Measurements from ENCODE around the gene TRMU.

The TRMU gene

GRCh38 chr22:46367707-46368191, 32.2 kb downstream of the TRMU start:
- Histone ChIP-seq H3K79me1 (ENCODE audit: low read length) (no peaks in the 10 kb centered on the region), H3K4me2 (ENCODE audit: low read length) (no peak overlapping the region), H4K5ac (ENCODE audit: low read length) (no peak overlapping the region), H3K56ac (ENCODE audit: low read length) (no peak overlapping the region), H2BK120ac (ENCODE audit: low read depth, low read length) (no peak overlapping the region), H3K23ac (ENCODE audit: low read length) (no peak overlapping the region), H3K18ac (ENCODE audit: low read length) (no peak overlapping the region), H3K27ac (ENCODE audit: low read depth, low read length) (no peak overlapping the region), H3K4me1 (ENCODE audit: control insufficient read depth, low read depth, low read length) (no peaks in the 10 kb centered on the region), H3K4ac (ENCODE audit: low read depth, low read length) (no peak overlapping the region), H4K8ac (ENCODE audit: low read depth, low read length) (no peak overlapping the region), H2BK15ac (replicated peaks; ENCODE audit: low read depth) (no peak overlapping the region), H3K27me3 (ENCODE audit: insufficient read depth, low read length, poor library complexity) (no peaks in the 10 kb centered on the region), H3K9ac (ENCODE audit: low read length) (no peak overlapping the region), H3K4me3 (ENCODE audit: low read length) (no peak overlapping the region), H2AK5ac (ENCODE audit: low read length) (no peak overlapping the region), H2BK5ac (ENCODE audit: low read length) (no peak overlapping the region), H3K79me2 (ENCODE audit: control insufficient read depth, insufficient read depth, low read length) (no peaks in the 10 kb centered on the region), H3K36me3 (ENCODE audit: control insufficient read depth, insufficient read depth, low read length) (no peaks in the 10 kb centered on the region)
- no CpG with 5 or more reads among the region's 19 CpGs for WGBS (ENCODE audit: extremely low coverage, insufficient coverage, low lambda C conversion rate)
- DNase-seq: peak; percentile 79

GRCh38 chr22:46368422-46368821, 32.9 kb downstream of the TRMU start:
- no peak overlapping the region for H3K18ac ChIP-seq (ENCODE audit: low read length)
- DNase-seq: no peak
- no peak overlapping the region for H3K27ac ChIP-seq (ENCODE audit: low read depth, low read length)
- no peak overlapping the region for H4K8ac ChIP-seq (ENCODE audit: low read depth, low read length)
- no peak overlapping the region for H3K23ac ChIP-seq (ENCODE audit: low read length)
- H3K79me1 ChIP-seq (ENCODE audit: low read length): no peaks in the 10 kb centered on the region
- H2BK120ac ChIP-seq (ENCODE audit: low read depth, low read length): no peak overlapping the region
- no peak overlapping the region for H2BK5ac ChIP-seq (ENCODE audit: low read length)
- no peak overlapping the region for H2AK5ac ChIP-seq (ENCODE audit: low read length)
- no peak overlapping the region for H3K4ac ChIP-seq (ENCODE audit: low read depth, low read length)
- WGBS (ENCODE audit: extremely low coverage, insufficient coverage, low lambda C conversion rate): no CpG with 5 or more reads among the region's 12 CpGs
- H3K9ac ChIP-seq (ENCODE audit: low read length): no peak overlapping the region
- no peaks in the 10 kb centered on the region for H3K4me1 ChIP-seq (ENCODE audit: control insufficient read depth, low read depth, low read length)
- H3K4me2 ChIP-seq (ENCODE audit: low read length): no peak overlapping the region
- no peaks in the 10 kb centered on the region for H3K79me2 ChIP-seq (ENCODE audit: control insufficient read depth, insufficient read depth, low read length)
- no peak overlapping the region for H3K4me3 ChIP-seq (ENCODE audit: low read length)
- no peaks in the 10 kb centered on the region for H3K27me3 ChIP-seq (ENCODE audit: insufficient read depth, low read length, poor library complexity)
- no peak overlapping the region for H4K5ac ChIP-seq (ENCODE audit: low read length)
- no peak overlapping the region for H2BK15ac ChIP-seq (replicated peaks; ENCODE audit: low read depth)
- H3K36me3 ChIP-seq (ENCODE audit: control insufficient read depth, insufficient read depth, low read length): no peaks in the 10 kb centered on the region
- H3K56ac ChIP-seq (ENCODE audit: low read length): no peak overlapping the region

DNA sequence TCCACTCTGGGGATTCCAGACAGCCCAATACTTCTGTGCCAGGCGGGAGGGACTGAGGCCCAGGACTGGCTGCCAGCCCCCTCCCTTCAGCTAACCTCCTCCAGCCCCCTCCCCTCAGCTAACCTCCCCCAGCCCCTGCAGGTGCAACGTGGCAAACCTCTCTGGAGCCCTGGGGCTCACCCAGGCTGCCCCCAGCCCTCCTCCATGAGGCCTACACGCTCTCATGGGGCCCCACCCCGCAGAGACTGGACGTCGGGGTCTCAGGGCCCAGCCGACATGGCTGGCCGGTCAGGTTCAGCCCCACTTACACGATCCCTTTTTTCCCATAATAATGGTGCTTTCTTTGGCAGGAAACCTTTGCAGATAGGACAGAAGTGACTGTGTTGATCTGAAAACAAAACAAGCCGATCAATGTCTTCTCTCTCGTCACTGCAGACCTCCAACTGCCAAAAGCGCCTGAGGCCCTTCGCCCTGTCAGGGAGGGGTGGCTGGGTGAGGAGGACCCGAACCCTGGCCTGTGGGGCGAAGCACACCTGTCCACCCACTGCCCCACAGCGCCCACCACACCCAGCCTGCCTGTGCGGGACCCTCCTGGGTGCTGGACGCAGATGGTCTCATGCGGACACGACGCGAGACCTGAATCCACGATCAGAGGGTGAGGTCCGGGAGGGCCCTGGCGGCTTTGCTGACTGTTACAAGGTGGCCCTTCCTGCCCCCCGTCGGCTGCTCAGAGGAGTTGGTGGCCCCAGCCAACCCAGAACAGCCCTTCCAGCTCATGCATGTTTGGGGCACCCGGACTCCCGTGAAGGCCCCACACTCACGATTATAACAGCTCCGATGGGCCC, 33.6 kb downstream of the TRMU start:
- Histone ChIP-seq H3K79me1 (ENCODE audit: low read length) (no peaks in the 10 kb centered on the region), H3K4me1 (ENCODE audit: control insufficient read depth, low read depth, low read length) (no peaks in the 10 kb centered on the region), H3K56ac (ENCODE audit: low read length) (no peak overlapping the region), H3K18ac (ENCODE audit: low read length) (no peak overlapping the region), H3K23ac (ENCODE audit: low read length) (no peak overlapping the region), H4K5ac (ENCODE audit: low read length) (no peak overlapping the region), H3K4me2 (ENCODE audit: low read length) (no peak overlapping the region), H3K79me2 (ENCODE audit: control insufficient read depth, insufficient read depth, low read length) (no peaks in the 10 kb centered on the region), H3K4ac (ENCODE audit: low read depth, low read length) (no peak overlapping the region), H4K8ac (ENCODE audit: low read depth, low read length) (no peak overlapping the region), H3K9ac (ENCODE audit: low read length) (no peak overlapping the region), H3K27me3 (ENCODE audit: insufficient read depth, low read length, poor library complexity) (no peaks in the 10 kb centered on the region), H2AK5ac (ENCODE audit: low read length) (no peak overlapping the region), H2BK15ac (replicated peaks; ENCODE audit: low read depth) (no peak overlapping the region), H3K4me3 (ENCODE audit: low read length) (no peak overlapping the region), H3K36me3 (ENCODE audit: control insufficient read depth, insufficient read depth, low read length) (no peaks in the 10 kb centered on the region), H2BK5ac (ENCODE audit: low read length) (no peak overlapping the region), H3K27ac (ENCODE audit: low read depth, low read length) (no peak overlapping the region), H2BK120ac (ENCODE audit: low read depth, low read length) (no peak overlapping the region)
- DNase-seq: no peak
- WGBS (ENCODE audit: extremely low coverage, insufficient coverage, low lambda C conversion rate): no CpG with 5 or more reads among the region's 31 CpGs

DNA sequence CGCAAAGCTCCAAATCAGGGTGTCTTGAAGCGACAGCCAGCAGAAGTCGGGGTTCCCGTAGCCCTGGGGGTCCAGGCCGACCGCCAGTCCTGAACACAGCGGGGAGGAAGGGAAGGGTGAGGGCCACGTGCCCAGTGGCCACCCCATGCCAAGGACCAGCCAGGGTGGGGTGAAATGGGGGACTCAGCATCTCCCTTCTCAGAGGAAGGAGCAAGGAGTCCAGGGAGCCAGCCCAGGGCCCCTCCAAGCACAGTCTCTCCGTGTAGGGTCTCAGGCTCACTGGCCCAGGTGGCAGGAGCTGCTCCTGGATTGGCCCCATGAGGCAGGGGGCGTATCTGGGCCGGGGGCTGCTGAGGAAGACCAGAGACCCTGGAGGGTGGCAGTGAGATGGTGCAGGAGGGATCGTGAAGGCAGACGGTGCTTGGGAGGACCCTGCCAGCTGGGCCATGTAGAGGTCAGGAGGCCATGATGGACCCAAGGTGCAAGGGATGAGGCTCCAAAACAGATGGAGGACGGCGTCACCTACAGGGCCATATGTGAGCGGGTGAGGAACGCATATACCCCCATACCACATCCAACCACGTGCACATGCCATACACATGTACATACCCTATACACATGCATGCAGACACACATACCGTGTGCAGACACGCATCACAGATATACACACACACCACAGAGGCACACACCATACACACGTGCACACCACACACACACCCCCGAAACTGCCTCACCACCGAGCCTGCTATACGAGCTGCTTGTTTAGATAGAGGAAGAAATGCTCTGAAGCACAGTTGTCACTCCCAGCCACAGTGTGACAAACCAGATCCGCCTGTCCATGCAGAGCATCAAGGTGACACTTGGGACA, 34.4 kb downstream of the TRMU start:
- no peak overlapping the region for H2BK5ac ChIP-seq (ENCODE audit: low read length)
- H3K4me1 ChIP-seq (ENCODE audit: control insufficient read depth, low read depth, low read length): no peaks in the 10 kb centered on the region
- H3K36me3 ChIP-seq (ENCODE audit: control insufficient read depth, insufficient read depth, low read length): no peaks in the 10 kb centered on the region
- no peak overlapping the region for H3K4ac ChIP-seq (ENCODE audit: low read depth, low read length)
- H3K9ac ChIP-seq (ENCODE audit: low read length): no peak overlapping the region
- no peaks in the 10 kb centered on the region for H3K79me2 ChIP-seq (ENCODE audit: control insufficient read depth, insufficient read depth, low read length)
- no peak overlapping the region for H3K23ac ChIP-seq (ENCODE audit: low read length)
- no peak overlapping the region for H2BK15ac ChIP-seq (replicated peaks; ENCODE audit: low read depth)
- no peak overlapping the region for H3K4me2 ChIP-seq (ENCODE audit: low read length)
- WGBS (ENCODE audit: extremely low coverage, insufficient coverage, low lambda C conversion rate): no CpG with 5 or more reads among the region's 25 CpGs
- H2AK5ac ChIP-seq (ENCODE audit: low read length): no peak overlapping the region
- no peaks in the 10 kb centered on the region for H3K79me1 ChIP-seq (ENCODE audit: low read length)
- no peak overlapping the region for H4K8ac ChIP-seq (ENCODE audit: low read depth, low read length)
- H3K27ac ChIP-seq (ENCODE audit: low read depth, low read length): no peak overlapping the region
- H3K27me3 ChIP-seq (ENCODE audit: insufficient read depth, low read length, poor library complexity): no peaks in the 10 kb centered on the region
- no peak overlapping the region for H3K56ac ChIP-seq (ENCODE audit: low read length)
- H4K5ac ChIP-seq (ENCODE audit: low read length): no peak overlapping the region
- DNase-seq: no peak
- H2BK120ac ChIP-seq (ENCODE audit: low read depth, low read length): no peak overlapping the region
- no peak overlapping the region for H3K18ac ChIP-seq (ENCODE audit: low read length)
- no peak overlapping the region for H3K4me3 ChIP-seq (ENCODE audit: low read length)

GRCh38 chr22:46370584-46371291, 35.2 kb downstream of the TRMU start:
- no peak overlapping the region for H3K23ac ChIP-seq (ENCODE audit: low read length)
- H3K9ac ChIP-seq (ENCODE audit: low read length): no peak overlapping the region
- no peaks in the 10 kb centered on the region for H3K36me3 ChIP-seq (ENCODE audit: control insufficient read depth, insufficient read depth, low read length)
- H3K56ac ChIP-seq (ENCODE audit: low read length): no peak overlapping the region
- H3K27me3 ChIP-seq (ENCODE audit: insufficient read depth, low read length, poor library complexity): no peaks in the 10 kb centered on the region
- no peak overlapping the region for H4K5ac ChIP-seq (ENCODE audit: low read length)
- H3K27ac ChIP-seq (ENCODE audit: low read depth, low read length): no peak overlapping the region
- no peak overlapping the region for H3K18ac ChIP-seq (ENCODE audit: low read length)
- H4K8ac ChIP-seq (ENCODE audit: low read depth, low read length): no peak overlapping the region
- no peak overlapping the region for H3K4me3 ChIP-seq (ENCODE audit: low read length)
- no peaks in the 10 kb centered on the region for H3K79me2 ChIP-seq (ENCODE audit: control insufficient read depth, insufficient read depth, low read length)
- H2BK120ac ChIP-seq (ENCODE audit: low read depth, low read length): no peak overlapping the region
- DNase-seq: peak; percentile 41
- H3K79me1 ChIP-seq (ENCODE audit: low read length): no peaks in the 10 kb centered on the region
- H3K4me1 ChIP-seq (ENCODE audit: control insufficient read depth, low read depth, low read length): no peaks in the 10 kb centered on the region
- H3K4ac ChIP-seq (ENCODE audit: low read depth, low read length): no peak overlapping the region
- no CpG with 5 or more reads among the region's 15 CpGs for WGBS (ENCODE audit: extremely low coverage, insufficient coverage, low lambda C conversion rate)
- no peak overlapping the region for H2AK5ac ChIP-seq (ENCODE audit: low read length)
- no peak overlapping the region for H3K4me2 ChIP-seq (ENCODE audit: low read length)
- no peak overlapping the region for H2BK15ac ChIP-seq (replicated peaks; ENCODE audit: low read depth)
- H2BK5ac ChIP-seq (ENCODE audit: low read length): no peak overlapping the region
